ENCODE measurements around the gene SGCA.

The SGCA gene

DNA sequence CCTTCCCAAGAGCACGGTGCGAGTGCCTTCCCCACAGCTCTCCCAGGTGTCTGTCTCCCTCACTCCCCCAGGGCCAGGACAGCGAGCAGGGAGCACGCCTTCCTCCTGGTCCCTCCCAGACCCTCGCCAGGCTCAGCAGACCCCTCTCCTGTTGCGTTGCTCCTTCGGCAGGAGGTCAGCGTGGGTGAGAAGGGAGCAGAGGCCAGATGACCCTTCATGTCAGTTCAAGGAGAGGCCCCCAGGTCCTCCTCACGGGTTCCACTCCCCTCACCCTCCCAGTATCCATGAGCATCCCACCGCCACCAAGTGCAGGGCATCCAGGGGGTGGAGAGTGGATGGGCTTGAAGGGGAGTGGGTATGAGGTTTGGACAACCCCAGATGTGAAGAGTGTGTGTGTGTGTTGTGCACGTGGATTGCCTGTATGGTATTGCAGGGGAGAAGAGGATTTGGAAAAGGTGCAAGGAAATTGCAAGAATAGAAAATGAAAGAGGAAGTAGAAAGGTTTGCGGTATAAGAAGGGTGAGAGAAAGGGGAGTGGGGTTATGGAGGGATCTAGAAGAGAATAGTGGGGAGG lies 17.7 kb downstream of the SGCA start:
- no peak for DNase-seq

DNA sequence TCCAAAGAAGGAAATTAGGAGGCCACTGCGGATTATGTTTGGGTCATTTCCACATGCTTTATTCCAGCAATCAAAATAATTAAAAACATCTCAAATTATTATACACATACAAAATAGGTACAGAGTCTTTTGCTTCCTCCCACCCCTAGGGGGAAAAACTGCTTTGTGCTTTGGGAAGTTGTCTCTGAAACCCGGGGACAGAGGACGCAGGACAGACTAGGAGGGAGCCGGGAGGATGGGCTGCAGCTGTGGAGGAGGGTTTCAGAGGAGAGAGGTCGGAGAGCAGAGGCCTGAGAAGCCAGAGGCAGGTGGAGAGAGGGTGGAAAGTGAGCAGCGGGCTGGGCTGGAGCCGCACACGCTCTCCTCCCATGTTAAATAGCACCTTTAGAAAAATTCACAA lies 18.3 kb downstream of the SGCA start:
- no peak for DNase-seq

GRCh38 chr17:50184611-50185398 lies 19.0 kb downstream of the SGCA start:
- DNase-seq: no peak

DNA sequence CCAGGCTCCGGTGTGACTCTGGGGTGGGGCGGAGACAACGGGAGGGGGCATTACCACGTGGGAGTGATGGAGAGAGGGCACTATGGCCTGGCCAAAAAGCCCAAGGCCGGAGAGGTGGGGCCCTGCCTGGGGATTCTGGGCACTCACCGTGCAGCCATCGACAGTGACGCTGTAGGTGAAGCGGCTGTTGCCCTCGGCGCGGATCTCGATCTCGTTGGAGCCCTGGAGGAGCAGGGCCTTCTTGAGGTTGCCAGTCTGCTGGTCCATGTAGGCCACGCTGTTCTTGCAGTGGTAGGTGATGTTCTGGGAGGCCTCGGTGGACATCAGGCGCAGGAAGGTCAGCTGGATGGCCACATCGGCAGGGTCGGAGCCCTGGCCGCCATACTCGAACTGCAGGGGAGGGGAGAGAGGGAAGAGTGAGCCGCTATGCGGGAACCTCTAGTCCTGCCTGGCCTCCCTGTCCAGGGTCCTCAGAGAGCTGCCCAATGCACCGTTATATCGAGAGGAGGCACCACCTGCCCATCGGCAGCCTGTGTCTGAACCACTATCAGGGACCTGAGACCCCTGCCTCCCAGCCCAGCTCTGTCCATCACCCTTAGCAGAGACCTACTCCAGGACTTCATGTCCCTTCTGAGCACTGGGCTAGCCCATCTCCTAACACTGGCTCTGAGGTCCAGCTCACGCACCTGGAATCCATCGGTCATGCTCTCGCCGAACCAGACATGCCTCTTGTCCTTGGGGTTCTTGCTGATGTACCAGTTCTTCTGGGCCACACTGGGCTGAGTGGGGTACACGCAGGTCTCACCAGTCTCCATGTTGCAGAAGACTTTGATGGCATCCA lies 20.0 kb downstream of the SGCA start:
- no peak for DNase-seq

DNA sequence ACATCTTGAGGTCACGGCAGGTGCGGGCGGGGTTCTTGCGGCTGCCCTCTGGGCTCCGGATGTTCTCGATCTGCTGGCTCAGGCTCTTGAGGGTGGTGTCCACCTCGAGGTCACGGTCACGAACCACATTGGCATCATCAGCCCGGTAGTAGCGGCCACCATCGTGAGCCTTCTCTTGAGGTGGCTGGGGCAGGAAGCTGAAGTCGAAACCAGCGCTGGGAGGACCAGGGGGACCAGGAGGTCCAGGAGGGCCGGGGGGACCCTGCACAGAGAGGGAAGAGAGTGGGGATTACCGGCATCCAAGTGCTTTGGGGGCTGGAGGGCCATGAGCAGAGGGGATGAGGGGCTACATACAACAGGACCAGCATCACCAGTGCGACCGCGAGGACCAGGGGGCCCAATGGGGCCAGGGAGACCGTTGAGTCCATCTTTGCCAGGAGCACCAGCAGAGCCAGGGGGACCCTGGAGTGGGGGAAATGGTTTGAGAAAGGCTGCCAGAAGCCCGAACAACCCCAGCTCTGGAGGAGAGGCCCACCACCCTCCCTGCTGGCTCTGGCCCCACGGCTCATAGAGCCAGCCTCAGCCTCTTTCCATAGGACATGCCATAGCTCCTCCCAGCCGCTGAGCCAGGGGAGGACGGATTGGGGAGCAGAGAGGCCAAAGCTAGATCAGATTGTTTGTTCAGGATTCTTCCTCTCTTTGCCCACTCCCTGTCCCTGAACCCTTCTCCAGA lies 21.0 kb downstream of the SGCA start:
- no peak for DNase-seq

GRCh38 chr17:50187394-50187725 lies 21.6 kb downstream of the SGCA start:
- DNase-seq: no peak

GRCh38 chr17:50187751-50188530 lies 22.1 kb downstream of the SGCA start:
- no peak for DNase-seq

DNA sequence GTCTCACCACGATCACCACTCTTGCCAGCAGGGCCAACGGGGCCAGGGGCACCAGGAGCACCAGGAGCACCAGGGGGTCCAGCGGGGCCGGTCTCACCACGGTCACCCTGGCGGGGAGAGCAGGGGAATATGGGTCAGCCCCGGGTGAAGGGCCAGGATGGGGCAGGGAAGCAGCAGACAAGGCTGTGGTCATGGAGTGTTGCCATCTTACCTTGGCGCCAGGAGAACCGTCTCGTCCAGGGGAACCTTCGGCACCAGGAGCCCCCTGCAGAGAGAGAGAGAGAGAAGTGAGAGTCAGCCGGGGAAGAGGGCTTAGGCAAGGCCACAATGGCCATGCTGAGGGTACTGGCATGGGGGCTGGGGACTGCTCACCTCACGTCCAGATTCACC lies 22.7 kb downstream of the SGCA start:
- no peak for DNase-seq

DNA sequence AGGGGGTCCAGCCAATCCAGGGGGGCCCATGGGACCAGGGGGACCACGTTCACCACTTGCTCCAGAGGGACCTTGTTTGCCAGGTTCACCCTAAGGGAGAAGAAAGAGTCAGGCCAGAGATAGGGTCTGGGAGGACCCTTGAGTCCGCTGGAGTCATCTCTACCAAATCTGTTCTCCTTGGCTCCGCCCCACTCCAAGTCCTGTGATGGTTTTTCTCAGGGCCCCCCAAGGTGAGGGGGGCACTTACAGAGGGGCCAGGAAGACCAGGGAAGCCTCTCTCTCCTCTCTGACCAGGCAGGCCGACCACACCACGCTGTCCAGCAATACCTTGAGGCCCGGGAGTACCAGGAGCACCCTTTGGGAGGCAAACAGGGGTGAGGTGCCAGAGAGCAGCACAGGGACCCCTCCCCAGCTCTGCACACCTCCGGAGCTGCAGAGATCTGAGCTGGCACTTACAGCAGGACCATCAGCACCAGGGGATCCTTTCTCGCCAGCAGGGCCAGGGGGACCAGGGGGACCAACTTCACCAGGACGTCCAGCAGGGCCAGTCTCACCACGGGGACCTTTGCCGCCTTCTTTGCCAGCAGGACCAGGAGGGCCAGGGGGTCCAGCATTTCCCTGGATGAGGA lies 23.2 kb downstream of the SGCA start:
- no peak for DNase-seq

DNA sequence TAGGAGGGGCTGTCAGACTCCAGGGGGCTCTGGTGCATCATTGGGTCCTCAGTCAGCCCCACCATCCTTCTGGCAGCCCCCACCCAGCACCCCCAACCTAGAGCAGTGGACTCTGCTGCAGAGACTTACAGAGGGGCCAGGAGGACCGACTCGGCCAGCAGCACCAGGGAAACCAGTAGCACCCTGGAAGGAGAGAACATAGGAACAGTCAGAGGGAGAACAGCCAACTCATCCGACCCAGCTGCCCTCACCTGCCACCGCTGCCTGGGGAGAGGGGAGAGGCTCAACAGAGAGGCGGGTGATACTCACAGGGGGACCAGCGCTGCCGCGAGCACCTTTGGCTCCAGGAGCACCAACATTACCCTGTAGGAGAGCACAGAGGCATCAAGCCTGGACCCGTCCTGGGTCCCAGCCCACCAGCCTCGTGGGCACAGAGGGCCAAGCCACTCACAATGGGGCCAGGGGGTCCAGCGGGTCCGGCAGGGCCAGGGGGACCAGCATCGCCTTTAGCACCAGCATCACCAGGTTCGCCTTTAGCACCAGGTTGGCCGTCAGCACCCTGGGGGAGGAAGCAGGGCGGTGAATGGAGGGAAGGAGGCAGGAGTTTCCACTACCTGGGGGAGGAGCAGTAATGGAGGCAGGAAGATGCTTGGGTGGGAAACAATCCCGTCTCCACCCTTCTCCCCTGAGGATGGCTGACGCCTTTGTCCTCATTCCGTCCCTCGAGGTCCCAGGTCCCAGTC lies 23.9 kb downstream of the SGCA start:
- DNase-seq: no peak

DNA sequence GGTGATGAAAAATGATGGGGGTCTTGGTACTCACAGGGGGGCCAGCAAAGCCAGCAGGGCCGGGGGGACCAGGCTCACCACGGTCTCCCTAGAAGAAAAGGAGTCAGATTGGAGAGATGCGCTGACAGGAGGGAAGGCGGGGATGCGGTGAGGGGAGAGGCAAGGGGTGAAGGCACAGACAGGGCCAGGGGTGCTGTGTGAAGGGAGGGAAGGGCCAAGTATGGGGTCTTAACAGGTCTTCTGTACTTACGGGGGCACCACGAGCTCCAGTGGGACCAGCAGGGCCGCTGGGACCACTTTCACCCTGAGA lies 24.4 kb downstream of the SGCA start:
- DNase-seq: no peak

GRCh38 chr17:50190603-50191358 lies 25.0 kb downstream of the SGCA start:
- no peak for DNase-seq

DNA sequence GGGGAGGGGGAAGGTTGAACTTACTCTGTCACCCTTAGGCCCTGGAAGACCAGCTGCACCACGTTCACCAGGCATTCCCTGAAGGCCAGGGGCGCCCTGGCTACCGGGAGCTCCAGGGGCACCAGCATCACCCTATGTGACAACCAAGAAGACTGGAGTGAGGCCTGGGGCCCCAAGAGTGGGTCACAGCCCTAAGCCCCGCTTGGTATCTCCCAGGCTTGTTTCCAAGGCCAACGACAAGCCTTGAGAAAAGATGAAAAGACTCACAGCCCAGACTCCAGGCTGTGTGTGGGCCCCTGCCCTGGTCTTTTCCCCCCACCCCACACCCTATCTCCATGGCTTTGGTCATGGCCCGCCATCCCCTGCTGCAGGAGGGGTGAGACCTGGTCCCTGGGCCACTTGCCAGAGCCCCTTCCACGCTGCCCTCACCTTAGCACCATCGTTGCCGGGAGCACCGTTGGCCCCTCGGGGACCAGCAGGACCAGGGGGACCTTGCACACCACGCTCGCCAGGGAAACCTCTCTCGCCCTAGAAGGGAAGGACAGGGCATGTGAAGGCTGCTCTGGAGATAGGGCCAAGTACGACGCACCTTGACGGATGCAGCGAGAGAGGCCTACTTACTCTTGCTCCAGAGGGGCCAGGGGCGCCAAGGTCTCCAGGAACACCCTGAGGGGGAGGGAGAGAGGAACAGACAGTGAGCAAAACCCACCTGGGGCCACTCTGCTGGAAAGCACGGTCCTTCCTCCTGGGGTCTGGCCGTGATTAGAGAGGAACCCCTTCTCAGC lies 25.7 kb downstream of the SGCA start:
- DNase-seq: no peak

GRCh38 chr17:50192144-50192617 lies 26.4 kb downstream of the SGCA start:
- DNase-seq: no peak

- no peak for DNase-seq
These were observed 26.9 kb downstream of the SGCA start for GRCh38 chr17:50192618-50193291.

DNA sequence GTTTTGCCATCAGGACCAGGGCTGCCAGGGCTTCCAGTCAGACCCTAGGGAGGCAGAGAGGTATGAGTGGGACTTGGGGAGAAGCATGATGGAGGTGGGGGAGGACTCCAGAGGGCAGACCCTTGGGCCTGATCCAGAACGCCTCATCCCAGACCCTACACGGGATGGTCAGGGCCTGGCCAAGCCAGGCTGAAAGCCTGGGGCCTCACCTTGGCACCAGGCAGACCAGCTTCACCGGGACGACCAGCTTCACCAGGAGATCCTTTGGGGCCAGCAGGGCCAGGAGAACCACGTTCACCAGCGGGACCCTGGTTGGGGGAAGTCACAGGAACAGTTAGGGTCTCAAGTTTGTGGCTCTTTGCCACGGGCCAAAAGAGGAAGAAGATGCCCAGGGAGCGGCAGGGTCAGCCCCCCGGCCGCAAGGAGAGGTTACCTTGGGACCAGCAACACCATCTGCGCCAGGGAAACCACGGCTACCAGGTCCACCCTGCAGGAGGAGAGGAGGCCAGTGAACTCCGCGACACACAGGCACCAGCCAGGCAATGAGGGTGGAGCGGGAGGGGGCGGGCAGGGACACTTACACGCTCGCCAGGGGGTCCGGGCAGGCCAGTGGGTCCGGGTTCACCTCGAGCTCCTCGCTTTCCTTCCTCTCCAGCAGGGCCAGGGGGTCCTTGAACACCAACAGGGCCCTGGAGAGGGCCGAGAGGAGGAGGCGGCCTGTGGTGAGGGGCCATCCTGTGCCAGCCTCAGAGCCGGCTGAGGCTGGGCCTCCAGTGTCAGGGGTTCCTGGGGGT lies 28.5 kb downstream of the SGCA start:
- DNase-seq: no peak

GRCh38 chr17:50194934-50195865 lies 29.4 kb downstream of the SGCA start:
- no peak for DNase-seq

Measured in NCI-H1436 treated with DMSO at 0.1 percent for 48 hours (cell line).